HG03521 (cell line): ENCODE data around the gene NHEJ1.

Experiments
- ATAC-seq: cut with Tn5 transposase; IDR thresholded peaks from one replicate; pipeline ENCODE4 v1.9.1; 2021; ENCODE audit warnings: mild to moderate bottlenecking, moderate library complexity; ENCODE audit not compliant: unreplicated experiment

NHEJ1 gene

DNA sequence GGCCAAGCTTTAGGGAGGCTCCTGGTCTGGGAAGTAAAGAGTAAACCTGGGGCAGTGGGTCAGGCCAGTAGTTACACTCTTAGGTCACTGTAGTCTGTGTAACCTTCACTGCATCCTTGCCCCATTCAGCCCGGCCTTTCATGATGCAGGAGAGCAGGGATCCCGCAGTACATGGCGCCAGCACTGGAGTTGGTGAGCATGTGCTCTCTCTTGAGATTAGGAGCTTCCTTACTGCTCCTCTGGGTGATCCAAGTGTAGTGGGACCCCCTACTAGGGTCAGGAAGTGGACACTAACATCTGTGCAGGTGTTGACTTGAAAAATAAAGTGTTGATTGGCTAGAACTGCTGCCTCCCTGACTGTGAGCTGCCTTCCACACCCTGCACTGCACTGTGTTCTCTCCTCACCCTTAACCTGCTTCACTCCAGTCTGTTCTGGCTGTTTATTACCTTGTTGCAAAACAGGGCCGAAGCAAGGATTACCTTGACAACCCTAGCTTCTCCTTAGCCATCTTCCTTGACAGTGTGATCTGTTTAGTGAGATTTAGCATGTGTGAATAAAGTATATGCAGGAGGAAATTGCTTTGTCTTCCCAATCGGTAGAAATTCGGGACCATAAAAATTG is 22.6 kb upstream of the NHEJ1 start:
- ATAC-seq, result no peak

DNA sequence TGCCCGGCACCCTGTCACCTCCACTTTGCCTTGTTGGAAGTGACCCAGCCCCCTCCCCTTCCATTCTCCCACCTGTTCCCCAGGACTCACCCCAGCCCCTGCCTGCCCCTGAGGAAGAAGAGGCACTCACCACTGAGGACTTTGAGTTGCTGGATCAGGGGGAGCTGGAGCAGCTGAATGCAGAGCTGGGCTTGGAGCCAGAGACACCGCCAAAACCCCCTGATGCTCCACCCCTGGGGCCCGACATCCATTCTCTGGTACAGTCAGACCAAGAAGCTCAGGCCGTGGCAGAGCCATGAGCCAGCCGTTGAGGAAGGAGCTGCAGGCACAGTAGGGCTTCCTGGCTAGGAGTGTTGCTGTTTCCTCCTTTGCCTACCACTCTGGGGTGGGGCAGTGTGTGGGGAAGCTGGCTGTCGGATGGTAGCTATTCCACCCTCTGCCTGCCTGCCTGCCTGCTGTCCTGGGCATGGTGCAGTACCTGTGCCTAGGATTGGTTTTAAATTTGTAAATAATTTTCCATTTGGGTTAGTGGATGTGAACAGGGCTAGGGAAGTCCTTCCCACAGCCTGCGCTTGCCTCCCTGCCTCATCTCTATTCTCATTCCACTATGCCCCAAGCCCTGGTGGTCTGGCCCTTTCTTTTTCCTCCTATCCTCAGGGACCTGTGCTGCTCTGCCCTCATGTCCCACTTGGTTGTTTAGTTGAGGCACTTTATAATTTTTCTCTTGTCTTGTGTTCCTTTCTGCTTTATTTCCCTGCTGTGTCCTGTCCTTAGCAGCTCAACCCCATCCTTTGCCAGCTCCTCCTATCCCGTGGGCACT is 21.9 kb upstream of the NHEJ1 start:
- ATAC-seq, result no peak

DNA sequence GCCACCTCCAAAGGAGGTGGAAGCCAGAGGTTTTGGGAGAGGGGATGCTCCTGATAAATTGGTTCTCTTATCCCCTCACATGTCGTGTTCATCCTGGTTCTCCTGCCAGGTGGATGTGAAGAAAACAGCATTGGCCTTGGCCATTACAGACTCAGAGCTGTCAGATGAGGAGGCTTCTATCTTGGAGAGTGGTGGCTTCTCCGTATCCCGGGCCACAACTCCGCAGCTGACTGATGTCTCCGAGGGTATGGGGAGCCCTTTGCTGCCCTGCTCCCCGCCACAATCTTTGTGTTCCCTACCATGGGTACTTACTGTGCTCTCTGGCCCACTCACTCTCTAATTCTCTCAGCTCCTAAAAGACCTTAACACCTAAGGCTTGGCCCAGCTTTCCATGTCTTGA is 20.9 kb upstream of the NHEJ1 start:
- ATAC-seq, result no peak

DNA sequence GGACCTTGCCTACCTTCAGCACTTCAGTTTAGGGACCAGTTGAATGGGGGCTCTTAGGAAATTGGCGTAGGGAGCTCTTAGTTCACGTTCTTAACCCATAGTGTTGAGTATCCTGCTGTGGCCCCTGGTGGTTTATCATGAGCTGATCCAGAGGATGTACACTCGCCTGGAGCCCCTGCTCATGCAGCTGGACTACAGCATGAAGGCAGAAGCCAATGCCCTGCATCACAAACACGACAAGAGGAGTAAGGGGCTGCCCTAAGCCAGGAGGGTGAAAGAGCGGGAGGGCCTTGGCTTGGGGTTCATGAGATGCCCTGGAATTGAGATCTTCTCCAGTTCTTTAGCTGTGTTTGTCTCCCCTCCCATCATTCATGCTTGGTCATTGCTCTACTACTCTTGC is 20.3 kb upstream of the NHEJ1 start:
- ATAC-seq, result no peak

DNA sequence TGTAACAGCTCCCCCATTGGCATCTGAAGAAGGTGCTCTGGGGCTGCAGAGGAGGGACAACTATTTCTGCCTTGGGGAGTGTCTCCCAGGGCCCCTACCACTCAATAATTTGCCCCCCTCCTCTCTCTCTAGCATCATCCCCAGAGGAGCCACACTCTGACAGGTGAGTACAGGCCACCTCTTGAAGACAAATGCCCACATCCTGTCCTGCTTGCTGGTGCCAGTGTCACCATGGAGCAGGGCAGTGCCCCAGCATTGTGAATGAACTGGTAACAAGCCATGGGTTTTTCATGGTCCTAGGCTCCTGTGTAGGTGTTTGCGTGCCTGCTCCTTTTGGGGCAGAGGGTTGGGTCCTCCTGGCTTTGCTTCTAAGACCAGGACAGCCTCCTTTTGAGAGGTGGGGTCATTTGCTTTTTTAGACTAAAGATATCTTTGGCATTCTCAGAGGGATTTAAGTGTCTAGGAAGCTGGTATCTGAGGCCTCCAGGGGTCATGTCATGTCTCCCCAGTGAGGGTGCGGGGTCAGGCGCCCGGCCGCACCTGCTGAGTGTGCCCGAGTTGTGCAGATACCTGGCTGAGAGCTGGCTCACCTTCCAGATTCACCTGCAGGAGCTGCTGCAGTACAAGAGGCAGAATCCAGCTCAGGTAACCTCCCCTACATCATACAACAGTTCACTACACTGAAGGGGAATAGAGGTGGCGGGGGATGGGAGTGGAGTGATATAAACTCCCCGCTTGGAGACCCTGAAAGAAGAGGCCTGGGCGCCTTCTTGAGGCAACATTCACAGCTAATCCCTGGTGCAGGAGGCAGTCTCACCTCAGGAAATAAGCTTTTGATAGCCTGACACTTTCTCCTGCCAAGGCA is 19.2 kb upstream of the NHEJ1 start:
- no peak for ATAC-seq

DNA sequence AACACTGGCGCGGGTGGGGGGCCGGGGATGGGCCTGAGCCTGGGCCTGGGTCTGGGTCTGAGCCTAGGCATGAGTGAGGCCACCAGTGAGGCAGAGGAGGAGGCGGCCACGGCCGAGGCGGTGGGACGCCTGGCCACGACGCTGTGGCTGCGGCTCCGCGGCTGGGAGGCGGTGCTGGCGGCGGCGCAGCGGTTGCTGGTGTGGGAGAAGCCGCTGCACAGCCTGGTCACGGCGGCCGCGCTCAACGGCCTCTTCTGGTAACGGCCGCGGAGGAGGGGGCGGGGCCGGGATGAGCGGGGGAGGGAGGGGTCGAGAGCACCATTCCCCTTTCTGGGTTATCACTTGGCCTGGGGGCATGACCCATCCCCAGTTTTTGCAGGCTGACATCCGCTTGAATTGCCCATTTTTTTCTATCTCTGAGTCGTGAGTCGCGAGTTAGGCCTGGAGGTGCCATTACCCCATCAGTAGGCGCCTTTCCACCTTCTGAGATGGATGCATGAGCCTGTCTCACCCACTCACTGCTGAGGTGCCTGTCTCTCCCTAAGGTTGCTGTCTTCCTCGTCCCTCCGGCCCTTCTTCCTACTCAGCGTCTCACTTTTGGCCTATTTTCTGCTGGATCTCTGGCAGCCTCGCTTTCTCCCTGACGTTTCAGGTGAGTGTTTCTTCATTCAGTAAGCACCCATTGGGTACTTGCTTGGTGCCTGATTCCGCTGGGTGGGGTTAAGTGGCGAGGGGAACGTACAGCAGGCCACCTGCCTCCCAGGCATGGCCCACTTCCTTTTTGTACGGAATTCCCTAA is 18.0 kb upstream of the NHEJ1 start:
- ATAC-seq, result peak; percentile 19

DNA sequence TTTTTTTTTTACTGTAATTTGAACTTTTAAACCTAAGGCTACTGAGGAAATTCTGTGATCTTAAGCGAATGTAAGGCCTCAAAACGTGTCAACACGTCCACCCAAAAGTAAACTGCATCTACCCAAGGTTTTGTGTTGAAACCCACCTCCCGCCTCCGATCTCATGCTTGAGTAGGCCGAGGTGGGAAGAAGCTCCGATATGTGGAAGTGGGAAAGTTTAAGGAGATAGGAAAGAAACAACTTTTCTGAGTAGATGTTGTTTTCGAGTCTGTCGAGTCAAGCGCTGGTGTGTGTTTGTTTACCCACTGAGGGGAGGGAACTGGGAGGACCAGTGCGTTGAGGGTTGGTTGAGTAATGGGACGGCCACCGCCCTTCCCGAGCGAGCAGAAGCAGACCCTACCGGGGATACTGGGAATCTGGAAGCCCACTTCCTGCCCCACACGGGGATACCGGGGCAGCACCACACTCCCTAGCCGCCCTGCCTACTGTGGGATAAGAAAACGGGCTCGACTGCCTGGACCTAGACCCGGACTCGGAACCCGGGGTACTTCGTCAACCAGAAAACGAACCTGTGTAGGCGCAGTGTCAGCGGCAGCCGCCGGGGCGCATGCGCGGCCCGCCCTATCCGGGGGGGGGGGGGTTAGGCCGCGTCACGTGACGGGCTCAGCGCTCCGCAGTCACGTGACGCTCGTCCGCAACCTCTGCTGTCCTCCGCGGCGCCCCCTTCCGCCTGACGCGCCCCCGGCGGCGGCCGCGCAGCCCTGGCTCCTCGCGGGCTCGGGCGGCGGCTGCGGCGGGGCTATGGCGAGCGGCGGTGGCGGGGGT is 17.1 kb upstream of the NHEJ1 start, which contains the start of gene RETREG2:
TSS of gene RETREG2 (plus strand) at position 724 of the 825 bp plus-strand sequence. CDS start at position 802, 78 bp downstream.
- ATAC-seq, result peak; percentile 40

DNA sequence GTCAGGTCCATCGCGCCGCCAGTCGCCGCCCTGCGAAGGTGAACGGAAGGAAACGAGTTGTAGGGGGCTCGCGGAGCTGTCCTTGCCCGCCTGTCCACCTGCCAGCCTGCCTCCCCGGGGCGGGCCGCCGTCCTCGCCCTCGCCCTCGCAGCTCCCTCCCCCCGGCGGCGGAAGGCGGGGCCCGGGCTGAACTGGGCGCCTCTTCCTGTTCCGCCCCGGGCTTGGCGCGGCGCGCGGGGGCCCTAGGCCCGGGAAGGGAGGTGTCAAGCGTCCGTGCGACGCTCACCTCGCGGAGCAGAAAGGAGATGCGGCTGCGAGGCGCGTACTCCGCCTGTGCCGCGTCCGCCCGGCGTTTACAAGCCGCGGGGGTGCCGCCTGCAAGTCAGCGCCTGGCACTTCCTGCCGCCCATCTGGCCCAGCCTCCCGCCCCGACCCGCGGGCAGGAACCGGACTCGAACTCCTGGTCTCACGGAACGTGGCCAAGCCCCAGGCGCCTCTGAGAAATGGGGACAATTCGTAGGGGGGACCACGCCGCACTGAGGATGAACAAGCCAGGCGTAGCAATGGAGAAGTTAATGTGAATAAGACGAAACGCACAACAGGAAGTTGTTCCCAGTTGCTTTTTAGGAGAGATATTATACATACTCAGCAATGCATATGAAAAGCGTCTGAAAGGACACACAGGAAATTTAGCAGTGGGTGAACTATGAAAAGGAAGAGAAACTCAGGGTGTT is 16.4 kb upstream of the NHEJ1 start, which contains the start of gene CNPPD1:
TSS of gene CNPPD1 (minus strand) at position 108 of the 734 bp plus-strand sequence. CDS start at position 11, 97 bp downstream.
- ATAC-seq, result peak; percentile 62

DNA sequence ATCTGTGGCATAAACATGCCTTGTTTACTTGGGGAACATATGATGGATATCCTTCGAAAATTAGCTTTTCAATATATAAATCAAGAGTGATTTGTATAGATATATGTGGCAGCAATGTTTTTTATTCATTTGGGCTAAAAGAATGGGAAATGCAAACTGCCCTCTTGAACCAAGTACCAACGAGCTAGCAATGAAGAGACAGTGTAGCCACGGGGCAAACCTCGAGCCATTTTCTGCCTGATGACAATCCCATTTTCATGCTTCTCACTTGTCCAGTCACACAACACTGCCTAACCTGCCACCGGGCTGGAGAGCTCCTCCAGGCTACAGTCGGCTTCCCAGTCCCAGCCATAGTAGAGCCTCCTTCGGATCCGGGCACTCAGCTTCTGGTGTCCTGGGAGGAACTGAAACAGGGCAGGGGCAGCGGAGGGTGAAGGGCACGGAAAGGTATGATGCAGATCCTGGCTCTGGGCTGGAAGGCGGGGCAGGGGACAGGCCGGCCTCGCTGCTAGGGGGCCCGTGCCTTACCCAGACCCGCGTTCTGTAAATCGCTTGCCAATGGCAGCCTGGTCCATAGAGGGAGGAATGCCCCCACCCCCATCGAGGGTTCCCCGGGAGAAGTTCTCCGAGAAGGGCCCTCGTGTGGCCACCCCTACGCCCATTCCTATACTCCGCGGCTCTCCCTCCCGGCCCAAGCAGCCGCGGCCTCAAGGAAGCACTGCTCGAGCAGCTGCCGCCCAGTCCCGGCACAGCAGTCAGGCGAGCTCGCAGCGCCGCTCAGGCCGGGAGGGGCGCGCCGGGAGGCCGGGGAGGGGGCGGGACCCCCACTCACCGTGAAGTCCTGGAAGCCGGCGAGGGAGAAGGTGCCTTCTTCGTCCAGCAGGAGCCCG is 15.6 kb upstream of the NHEJ1 start:
- peak; percentile 10 for ATAC-seq

DNA sequence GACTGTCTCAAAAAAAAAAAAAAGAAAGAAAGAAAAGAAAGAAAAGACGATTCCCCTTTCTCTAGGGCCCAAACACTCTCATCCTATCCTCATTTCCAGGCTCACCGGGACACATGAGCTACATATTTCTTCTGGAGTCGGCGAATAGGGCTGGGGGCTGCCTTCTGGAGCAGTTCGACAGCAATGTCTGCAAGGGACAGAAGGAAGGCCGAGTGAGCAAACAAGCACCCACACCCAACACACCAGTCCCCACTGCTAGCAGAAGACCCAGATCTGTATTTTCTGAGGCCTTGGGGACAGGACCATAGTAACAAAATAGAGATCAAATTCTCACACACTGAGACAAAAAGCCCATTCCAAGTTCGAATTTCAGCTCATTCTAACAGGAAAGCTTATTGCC is 14.9 kb upstream of the NHEJ1 start:
- no peak for ATAC-seq

DNA sequence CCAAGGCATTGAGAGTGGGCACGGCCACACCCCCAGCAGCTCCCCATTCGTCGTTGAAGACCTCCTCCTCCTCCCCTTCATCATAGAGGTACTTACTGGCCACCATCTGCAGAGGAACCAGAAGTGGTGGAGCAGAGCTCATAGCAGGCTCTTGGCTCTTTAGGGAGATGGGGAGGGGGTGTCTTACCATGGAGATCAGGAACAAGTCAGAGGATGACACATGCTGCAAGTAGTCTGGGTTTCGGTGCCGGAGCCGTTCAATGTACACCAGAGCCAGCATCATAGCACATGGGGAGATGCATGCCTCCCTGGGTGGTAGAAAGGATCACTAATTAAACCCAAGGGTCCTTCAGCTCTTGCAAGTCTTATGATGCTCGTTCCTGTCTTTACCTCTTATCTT is 14.2 kb upstream of the NHEJ1 start:
- ATAC-seq, result no peak

DNA sequence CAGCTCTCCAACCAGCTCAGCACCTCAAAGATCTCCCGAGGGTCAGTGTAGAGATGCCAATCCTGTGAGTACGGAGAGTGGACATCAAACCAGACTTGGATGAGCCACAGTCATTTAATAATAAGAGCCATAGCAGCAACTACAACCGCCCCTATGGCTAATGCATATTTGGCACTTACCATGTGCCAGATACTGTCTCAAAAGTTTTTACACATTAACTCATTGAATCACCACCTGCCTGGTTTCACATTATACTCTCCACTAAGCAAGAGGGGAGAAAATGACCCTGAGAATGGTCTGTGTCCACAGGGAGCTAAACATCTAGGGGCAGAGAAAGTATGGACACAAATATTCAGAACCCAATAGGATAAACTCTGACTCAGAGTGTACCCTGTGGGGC is 13.5 kb upstream of the NHEJ1 start:
- no peak for ATAC-seq

DNA sequence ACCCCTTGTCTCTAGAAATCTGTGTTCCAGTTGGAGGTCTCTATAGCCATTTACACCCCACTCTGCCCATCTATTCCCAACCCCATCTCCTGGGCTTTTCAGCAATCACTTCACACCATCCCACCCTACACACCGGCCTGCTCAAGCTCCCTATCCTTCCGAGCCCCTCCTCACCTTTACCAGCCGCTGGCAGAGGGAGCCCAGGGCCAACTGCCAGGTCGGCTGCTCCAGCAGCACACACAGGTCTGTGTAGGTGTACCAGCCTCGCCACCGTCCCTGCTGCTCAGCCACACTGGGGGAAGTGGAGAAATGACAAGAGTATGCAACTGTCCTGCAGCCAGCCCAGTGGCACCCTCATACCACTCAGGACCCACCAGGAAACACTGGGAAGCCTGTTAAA is 12.6 kb upstream of the NHEJ1 start:
- ATAC-seq, result no peak

DNA sequence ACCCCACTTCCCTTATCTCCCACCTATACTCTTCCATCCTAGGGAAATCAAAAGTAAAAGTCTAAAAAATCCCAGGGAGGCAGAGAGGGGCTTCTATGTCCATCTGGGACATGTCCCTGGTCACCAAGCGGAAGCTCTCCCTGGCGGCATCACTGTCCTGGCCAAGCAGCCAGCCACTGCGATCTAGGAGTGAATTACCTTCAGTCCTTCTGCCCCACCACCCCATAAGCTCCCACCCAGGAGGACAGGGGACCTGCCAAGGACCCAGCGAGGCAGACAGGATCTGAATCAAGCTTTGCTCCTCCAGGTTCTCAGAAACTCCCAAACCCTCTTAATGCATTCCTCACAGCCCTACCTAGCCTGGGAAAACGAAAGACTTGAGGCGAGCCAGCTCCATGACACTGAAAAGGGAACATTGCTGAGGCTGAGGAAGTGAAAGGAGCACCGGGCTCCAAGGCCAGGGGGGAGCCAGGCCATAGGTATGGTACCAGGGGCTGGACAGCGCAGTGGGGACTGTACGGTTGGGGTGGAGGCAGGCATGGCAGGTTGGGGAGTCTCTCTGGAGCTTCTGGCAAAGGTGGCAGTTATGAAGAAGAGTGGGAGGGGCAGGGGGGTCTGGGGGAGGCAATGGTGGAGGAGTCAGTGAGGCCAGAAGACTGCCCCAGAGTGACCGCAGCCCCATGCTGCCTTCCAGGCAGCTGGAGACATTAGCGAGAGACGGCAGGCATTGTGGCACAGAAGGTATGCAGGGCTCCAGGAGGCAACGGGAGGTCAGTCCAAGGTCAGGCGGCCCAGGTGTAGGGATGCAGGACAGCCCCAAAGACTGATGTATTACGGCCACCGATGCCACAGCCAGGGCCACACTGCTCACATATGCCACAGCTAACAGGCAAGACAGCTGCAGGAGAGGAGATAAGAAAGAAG is 11.9 kb upstream of the NHEJ1 start:
- ATAC-seq, result no peak

DNA sequence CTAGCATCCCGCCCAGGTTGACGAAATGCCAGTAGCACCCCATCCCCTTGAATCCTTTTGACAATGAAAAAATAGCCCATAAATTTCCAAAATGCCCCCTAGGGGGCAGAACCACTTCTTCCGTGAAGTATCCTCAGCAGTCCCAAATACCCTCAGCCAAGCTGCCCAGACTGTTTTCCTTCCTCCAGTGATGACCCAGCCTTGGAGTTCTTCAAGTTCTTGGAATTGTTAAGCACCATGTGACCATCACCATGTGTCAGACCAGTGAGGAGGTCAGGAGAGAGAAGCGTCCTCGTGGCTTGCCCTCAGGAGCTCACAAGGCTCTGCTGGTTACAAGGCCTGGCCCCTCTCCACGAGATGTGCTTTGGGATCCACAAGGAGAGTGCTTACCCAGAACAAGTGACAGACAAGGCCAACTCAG is 10.6 kb upstream of the NHEJ1 start:
- ATAC-seq, result no peak

DNA sequence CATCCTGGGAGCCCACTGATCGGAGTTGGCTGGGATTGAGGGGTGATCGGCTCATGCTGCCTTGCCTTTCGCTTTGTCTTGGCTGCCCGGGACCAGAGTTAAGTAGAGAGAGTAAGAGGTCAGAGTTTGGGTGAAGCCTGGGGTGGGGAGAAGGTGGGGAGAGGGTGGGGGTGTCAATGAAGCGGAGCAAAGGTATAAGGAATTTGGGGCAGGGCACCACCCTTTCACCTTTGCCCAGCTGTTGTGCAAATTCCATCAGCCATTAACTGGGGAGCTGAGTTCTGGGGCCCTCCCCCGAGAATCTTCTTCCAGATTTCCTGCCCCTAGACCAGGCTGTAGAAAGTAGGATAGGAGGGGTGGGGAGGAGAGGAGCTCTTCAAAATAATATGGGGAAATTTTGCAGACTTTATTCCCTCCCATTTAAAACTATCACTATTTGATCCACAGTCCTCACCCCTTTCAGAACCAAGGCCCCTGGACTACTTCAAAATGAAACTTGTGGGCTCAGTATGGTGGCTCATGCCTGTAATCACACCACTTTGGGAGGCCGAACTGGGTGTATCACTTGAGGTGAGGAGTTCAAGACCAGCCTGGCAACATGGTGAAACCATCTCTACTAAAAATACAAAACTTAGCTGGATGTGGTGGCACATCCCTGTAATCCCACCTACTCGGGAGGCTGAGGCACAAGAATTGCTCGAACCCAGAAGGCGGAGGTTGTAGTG is 9.5 kb upstream of the NHEJ1 start, which contains the start of gene SLC23A3:
TSS of gene SLC23A3 (minus strand) at position 100 of the 725 bp plus-strand sequence. CDS start at position 55, 45 bp downstream.
- no peak for ATAC-seq
